ENCODE data around the gene PANX2.
"Not testable (repeated sequence)": the region's sequence is repeated elsewhere in the genome, so short reads cannot be mapped to it uniquely, and the experiment has no call there.

GRCh38 chr22:50204998-50205397 lies 34.5 kb downstream of the PANX2 start:
- TF ChIP-seq RBM22 (IDR thresholded peaks at IDR 0.05; ENCODE audit: low read depth, low read length, poor library complexity, severe bottlenecking); HNRNPK (IDR thresholded peaks at IDR 0.05; ENCODE audit: low read depth, low read length, poor library complexity, severe bottlenecking); POLR2AphosphoS5 (IDR thresholded peaks at IDR 0.05; ENCODE audit: control insufficient read depth, insufficient read depth, low read depth, low read length); EGR1 (conservative IDR thresholded peaks at IDR 0.05); FOSL1 (tag; conservative IDR thresholded peaks at IDR 0.05); ELF1 (tag; IDR thresholded peaks at IDR 0.05); YY1 (IDR thresholded peaks at IDR 0.05; ENCODE audit: borderline replicate concordance in 1 of 3, control insufficient read depth in 1 of 3, extremely low read depth in 1 of 3, insufficient read depth in 3 of 3, insufficient read length in 1 of 3, insufficient replicate concordance in 2 of 3, low read depth in 1 of 3, low read length in 2 of 3); GABPA (tag; conservative IDR thresholded peaks at IDR 0.05; ENCODE audit: low read depth); ZNF830 (CRISPR knock-in tag; IDR thresholded peaks at IDR 0.05); CBX5 (IDR thresholded peaks at IDR 0.05; ENCODE audit: borderline replicate concordance, low read depth); ARNT (IDR thresholded peaks at IDR 0.05): not testable (repeated sequence)
- TF ChIP-seq, protein P1, sequence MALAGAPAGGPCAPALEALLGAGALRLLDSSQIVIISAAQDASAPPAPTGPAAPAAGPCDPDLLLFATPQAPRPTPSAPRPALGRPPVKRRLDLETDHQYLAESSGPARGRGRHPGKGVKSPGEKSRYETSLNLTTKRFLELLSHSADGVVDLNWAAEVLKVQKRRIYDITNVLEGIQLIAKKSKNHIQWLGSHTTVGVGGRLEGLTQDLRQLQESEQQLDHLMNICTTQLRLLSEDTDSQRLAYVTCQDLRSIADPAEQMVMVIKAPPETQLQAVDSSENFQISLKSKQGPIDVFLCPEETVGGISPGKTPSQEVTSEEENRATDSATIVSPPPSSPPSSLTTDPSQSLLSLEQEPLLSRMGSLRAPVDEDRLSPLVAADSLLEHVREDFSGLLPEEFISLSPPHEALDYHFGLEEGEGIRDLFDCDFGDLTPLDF (CRISPR knock-in tag; IDR thresholded peaks at IDR 0.05): not testable (repeated sequence)
- TF ChIP-seq, protein P2, sequence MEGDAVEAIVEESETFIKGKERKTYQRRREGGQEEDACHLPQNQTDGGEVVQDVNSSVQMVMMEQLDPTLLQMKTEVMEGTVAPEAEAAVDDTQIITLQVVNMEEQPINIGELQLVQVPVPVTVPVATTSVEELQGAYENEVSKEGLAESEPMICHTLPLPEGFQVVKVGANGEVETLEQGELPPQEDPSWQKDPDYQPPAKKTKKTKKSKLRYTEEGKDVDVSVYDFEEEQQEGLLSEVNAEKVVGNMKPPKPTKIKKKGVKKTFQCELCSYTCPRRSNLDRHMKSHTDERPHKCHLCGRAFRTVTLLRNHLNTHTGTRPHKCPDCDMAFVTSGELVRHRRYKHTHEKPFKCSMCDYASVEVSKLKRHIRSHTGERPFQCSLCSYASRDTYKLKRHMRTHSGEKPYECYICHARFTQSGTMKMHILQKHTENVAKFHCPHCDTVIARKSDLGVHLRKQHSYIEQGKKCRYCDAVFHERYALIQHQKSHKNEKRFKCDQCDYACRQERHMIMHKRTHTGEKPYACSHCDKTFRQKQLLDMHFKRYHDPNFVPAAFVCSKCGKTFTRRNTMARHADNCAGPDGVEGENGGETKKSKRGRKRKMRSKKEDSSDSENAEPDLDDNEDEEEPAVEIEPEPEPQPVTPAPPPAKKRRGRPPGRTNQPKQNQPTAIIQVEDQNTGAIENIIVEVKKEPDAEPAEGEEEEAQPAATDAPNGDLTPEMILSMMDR (IDR thresholded peaks at IDR 0.05 in 2 of 3, conservative IDR thresholded peaks at IDR 0.05 in 1 of 3; ENCODE audit: insufficient read depth in 2 of 3, low read depth in 1 of 3, low read length in 3 of 3): not testable (repeated sequence)
